Brain microvascular endothelial cell (primary cell): ENCODE data around the gene SLCO3A1.

Experiments used
- DNase-seq: peaks from one replicate; pipeline ENCODE4 v3.0.0-alpha.2; 2020
- H3K27ac ChIP-seq: fragments of 250-450 bp; sonication (Bioruptor Pico); 2 replicates; pipeline ENCODE4 v1.5.1; 2020; ENCODE audit warnings: mild to moderate bottlenecking, moderate library complexity
- H3K27me3 ChIP-seq: fragments of 250-450 bp; sonication (Bioruptor Pico); replicated peaks from 2 replicates; pipeline ENCODE4 v1.5.1; 2020; ENCODE audit warnings: mild to moderate bottlenecking
- H3K36me3 ChIP-seq: fragments of 250-450 bp; sonication (Bioruptor Pico); replicated peaks from 2 replicates; pipeline ENCODE4 v1.5.1; 2020; ENCODE audit warnings: mild to moderate bottlenecking
- H3K4me3 ChIP-seq: 2 replicates; pipeline ENCODE4 v1.5.1; 2011; ENCODE audit warnings: low read depth, mild to moderate bottlenecking, control low read depth, low read length, moderate library complexity
- CTCF ChIP-seq: IDR thresholded peaks from 2 replicates; pipeline ENCODE4 v1.5.1; 2011; ENCODE audit warnings: low read depth, mild to moderate bottlenecking, moderate library complexity, low read length, control low read depth, inconsistent platforms; ENCODE audit errors: missing control alignments
- in situ Hi-C: cut with HindIII; loops from 2 replicates; pipeline ENCODE4 v1.10.0; 2017; ENCODE audit warnings: low sequenced_read_pairs, low pct_ligation_motif_present

The SLCO3A1 gene

GRCh38 chr15:91988655-91989054, 135.1 kb downstream of the SLCO3A1 start:
- in situ Hi-C loops = no loop called here
- no peak for TF ChIP-seq CTCF
- H3K36me3 ChIP-seq = no peaks in the 10 kb centered on the region
- no peak overlapping the region for H3K27ac ChIP-seq
- H3K27me3 ChIP-seq = no peaks in the 10 kb centered on the region
- no peak overlapping the region for H3K4me3 ChIP-seq
- DNase-seq = no peak

GRCh38 chr15:91989821-91990220, 136.3 kb downstream of the SLCO3A1 start:
- no peak overlapping the region for H3K4me3 ChIP-seq
- no peaks in the 10 kb centered on the region for H3K27me3 ChIP-seq
- no peak for DNase-seq
- H3K27ac ChIP-seq = no peak overlapping the region
- H3K36me3 ChIP-seq = no peaks in the 10 kb centered on the region
- in situ Hi-C loops = no loop called here
- no peak for TF ChIP-seq CTCF

- H3K27me3 ChIP-seq = no peaks in the 10 kb centered on the region
- TF ChIP-seq CTCF = no peak
- no peak overlapping the region for H3K4me3 ChIP-seq
- no peak overlapping the region for H3K27ac ChIP-seq
- H3K36me3 ChIP-seq = no peaks in the 10 kb centered on the region
- in situ Hi-C loops = no loop called here
- DNase-seq = no peak
These were observed 139.4 kb downstream of the SLCO3A1 start for GRCh38 chr15:91992945-91993344.

GRCh38 chr15:91995146-91995545, 141.6 kb downstream of the SLCO3A1 start:
- DNase-seq = no peak
- Histone ChIP-seq H3K27me3 (no peaks in the 10 kb centered on the region), H3K36me3 (no peaks in the 10 kb centered on the region), H3K4me3 (no peak overlapping the region), H3K27ac (no peak overlapping the region)
- in situ Hi-C loops = no loop called here
- no peak for TF ChIP-seq CTCF

GRCh38 chr15:91997163-91997562, 143.7 kb downstream of the SLCO3A1 start:
- H3K36me3 ChIP-seq = no peaks in the 10 kb centered on the region
- in situ Hi-C loops = no loop called here
- no peak overlapping the region for H3K27ac ChIP-seq
- no peak for DNase-seq
- no peak overlapping the region for H3K4me3 ChIP-seq
- TF ChIP-seq CTCF = no peak
- no peaks in the 10 kb centered on the region for H3K27me3 ChIP-seq

GRCh38 chr15:92000709-92001108, 147.2 kb downstream of the SLCO3A1 start:
- in situ Hi-C loops = no loop called here
- TF ChIP-seq CTCF = no peak
- Histone ChIP-seq H3K4me3 (no peak overlapping the region), H3K27ac (no peak overlapping the region), H3K36me3 (no peaks in the 10 kb centered on the region), H3K27me3 (no peaks in the 10 kb centered on the region)
- no peak for DNase-seq
